GM12892 (cell line): Measurements from ENCODE around the gene BGLAP.
A peak's percentile ranks its signal among the peaks of the same experiment; 100 is the strongest.

ENCODE experiments used
- POLR2A ChIP-seq: IDR thresholded peaks from 2 replicates; pipeline ENCODE4 v1.6.1; 2011; ENCODE audit warnings: low read depth, low read length, control low read depth
- POLR2AphosphoS5 ChIP-seq: IDR thresholded peaks from 2 replicates; pipeline ENCODE4 v1.6.1; 2011; ENCODE audit warnings: low read depth, low read length, control low read depth

- TF ChIP-seq POLR2A, result peak; percentile 84
- peak; percentile 85 for TF ChIP-seq POLR2AphosphoS5
Observed at GRCh38 chr1:156193488-156194299, 48.3 kb upstream of the BGLAP start, which contains the start of gene SLC25A44.
